Psoas muscle (tissue), 8 donors: ENCODE results near the gene EEF2. TPM values are rescaled to one million over a fixed set of nuclear protein-coding genes. Genes with fewer than 3 reads are reported as not detected.
A peak's percentile ranks its signal among the peaks of the same experiment; 100 is the strongest.
"Not testable (repeated sequence)": the region's sequence is repeated elsewhere in the genome, so short reads cannot be mapped to it uniquely, and the experiment has no call there.

ENCODE experiments used
- ATAC-seq, 4 donors: fragments of 200-7000 bp; cut with Tn5 transposase; one replicate each; pipeline ENCODE4 v1.9.1; 2020; ENCODE audit warnings: moderate library complexity in 3 of 4, mild to moderate bottlenecking in 2 of 4
- DNase-seq, 2 donors: peaks; one replicate each; pipeline ENCODE4 v3.0.0-alpha.2; 2020
- H3K27ac ChIP-seq: fragments of 200-600 bp; one replicate; pipeline ENCODE4 v1.8.0; 2022
- H3K27me3 ChIP-seq, 3 donors: fragments of 200-600 bp in 1 of 3; one replicate each; pipeline versions ENCODE4 v1.6.1 to v1.8.0; 2013 to 2022; ENCODE audit warnings: low read length in 2 of 3, mild to moderate bottlenecking in 2 of 3, moderate library complexity in 1 of 3; ENCODE audit not compliant: insufficient read depth in 3 of 3
- H3K36me3 ChIP-seq, 2 donors: fragments of 200-600 bp in 1 of 2; one replicate each; pipeline versions ENCODE4 v1.6.1 to v1.8.0; 2013 to 2022; ENCODE audit warnings: low read depth in 1 of 2, mild to moderate bottlenecking in 1 of 2, moderate library complexity in 1 of 2; ENCODE audit not compliant: insufficient read depth in 1 of 2
- H3K4me1 ChIP-seq: fragments of 200-600 bp; one replicate; pipeline ENCODE4 v1.8.0; 2022
- H3K4me3 ChIP-seq: fragments of 200-600 bp; one replicate; pipeline ENCODE4 v1.8.0; 2022; ENCODE audit warnings: mild to moderate bottlenecking
- H3K9me3 ChIP-seq: fragments of 200-600 bp; one replicate; pipeline ENCODE4 v1.8.0; 2022
- CTCF ChIP-seq: fragments of 200-600 bp; IDR thresholded peaks from one replicate; pipeline ENCODE4 v1.8.0; 2022; ENCODE audit warnings: antibody characterized with exemption
- WGBS, 3 donors: extraction: QIAGEN DNeasy Blood & Tissue Kit; methylation state at CpG; one replicate each; pipeline versions ENCODE4 v1.1.6 to v1.1.7; 2013; 5-methylcytosine and 5-hydroxymethylcytosine counted together
- intact Hi-C, 2 donors: fragments of 100-400 bp; cut with DNase I; formaldehyde crosslinking; loops; one replicate each; pipeline versions ENCODE4 v1.11.0 to v1.14.2; 2022
- polyA plus RNA-seq, 3 donors: library from polyadenylated mRNA; stranded (reverse); fragments of 200-250 nt; gene quantifications; one replicate each; pipeline ENCODE4 v1.2.3, GENCODE V29; 2013
- total RNA-seq, 4 donors: library from RNA; stranded (reverse); fragmentation: NEBNext Ultra II Directional in 2 of 4; extraction: Animal tissue kit (Norgen Biotek cat#: 25700) in 2 of 4; gene quantifications; one replicate each; pipeline versions ENCODE4 v1.2.1 to v1.2.4, GENCODE V29; 2021 to 2023
- donor health status: healthy with polysubstance abuse.
- donor health status: DM: no; HTN: no; CAD: no; lungs with moderate emphysema.
- donor health status: Bipolar disorder and iron deficiency.
- donor health status: healthy.
- donor health status: DM: yes; HTN: yes; CAD: no.
- donor health status: DM: no; HTN: no; CAD: no.
- donor health status: DM: no; HTN: no; CAD: no.
- donor health status: DM: yes; HTN: yes; CAD: no.

EEF2 gene
- total and polyA plus RNA-seq, 7 donors: 1,416 to 3,628 (median 2,332) TPM

DNA sequence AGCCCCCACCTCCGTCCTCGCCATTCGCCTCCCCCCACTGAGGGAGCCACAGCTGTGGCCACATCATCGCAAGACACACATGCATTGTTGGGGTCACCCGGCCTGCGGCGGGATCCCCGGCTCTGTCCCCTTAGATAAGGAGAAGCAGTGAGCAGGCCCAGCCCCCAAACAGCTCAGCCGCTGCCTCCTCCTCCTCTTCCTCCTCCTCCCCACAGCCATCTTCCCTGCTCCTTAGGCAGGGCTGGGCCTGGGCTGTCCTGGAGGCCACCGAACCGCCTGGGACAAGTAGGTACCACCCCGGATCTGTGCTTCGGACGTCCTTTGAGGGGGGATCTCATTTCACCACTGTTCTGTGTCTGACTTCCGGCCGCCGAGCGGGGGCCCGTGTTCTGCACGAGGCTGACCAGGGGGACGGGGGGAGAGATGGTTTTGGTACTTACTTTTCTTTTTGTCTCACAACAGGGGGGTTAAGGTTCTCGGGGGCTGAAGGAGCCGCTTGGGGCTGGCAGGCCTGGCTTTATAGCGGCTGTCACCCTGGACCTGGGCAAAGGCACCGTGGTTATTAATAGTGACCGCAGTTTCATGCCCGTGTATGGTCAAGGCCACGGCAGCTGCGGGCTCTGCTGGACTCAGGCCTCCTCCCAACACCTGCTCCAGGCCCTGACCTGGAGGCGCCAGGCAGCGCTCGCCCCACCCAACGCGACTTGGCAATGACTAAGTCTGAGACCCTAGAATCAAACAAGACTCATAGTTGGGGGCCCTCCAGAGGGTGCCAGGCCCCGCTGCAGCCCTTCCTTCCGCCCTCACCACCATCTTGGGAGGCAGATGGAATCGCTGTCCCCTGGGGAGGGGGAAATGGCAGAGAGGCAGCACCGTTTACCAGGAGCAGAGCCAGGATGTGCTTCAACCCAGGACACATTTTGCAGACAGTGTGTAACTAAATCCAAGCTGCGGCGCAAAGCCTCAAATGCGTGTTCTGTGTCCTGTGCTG, 34.1 kb downstream of the EEF2 start:
- ATAC-seq (peak; percentile 74 to 81 (median 77)), DNase-seq (peak; percentile 80 to 93)
- WGBS, 3 donors: 12 to 22% (median 14%) methylated on average over 34 to 41 of the region's 41 CpGs
- no peak for TF ChIP-seq CTCF
- H3K4me3 ChIP-seq: peak overlapping the region; percentile 84
- intact Hi-C loops: loop anchor here in 1 of 2 donors (2.0 kb wide), 1 partner anchor 34 kb away; the partner anchor contains the start of gene EEF2
- H3K36me3 ChIP-seq: peaks cover 3 to 7% of the 10 kb centered on the region in 2 donors
- H3K27ac ChIP-seq: peak overlapping the region; percentile 99
- H3K4me1 ChIP-seq: peaks cover 42% of the 10 kb centered on the region
- H3K27me3 ChIP-seq: no peaks in the 10 kb centered on the region
- H3K9me3 ChIP-seq: no peaks in the 10 kb centered on the region

DNA sequence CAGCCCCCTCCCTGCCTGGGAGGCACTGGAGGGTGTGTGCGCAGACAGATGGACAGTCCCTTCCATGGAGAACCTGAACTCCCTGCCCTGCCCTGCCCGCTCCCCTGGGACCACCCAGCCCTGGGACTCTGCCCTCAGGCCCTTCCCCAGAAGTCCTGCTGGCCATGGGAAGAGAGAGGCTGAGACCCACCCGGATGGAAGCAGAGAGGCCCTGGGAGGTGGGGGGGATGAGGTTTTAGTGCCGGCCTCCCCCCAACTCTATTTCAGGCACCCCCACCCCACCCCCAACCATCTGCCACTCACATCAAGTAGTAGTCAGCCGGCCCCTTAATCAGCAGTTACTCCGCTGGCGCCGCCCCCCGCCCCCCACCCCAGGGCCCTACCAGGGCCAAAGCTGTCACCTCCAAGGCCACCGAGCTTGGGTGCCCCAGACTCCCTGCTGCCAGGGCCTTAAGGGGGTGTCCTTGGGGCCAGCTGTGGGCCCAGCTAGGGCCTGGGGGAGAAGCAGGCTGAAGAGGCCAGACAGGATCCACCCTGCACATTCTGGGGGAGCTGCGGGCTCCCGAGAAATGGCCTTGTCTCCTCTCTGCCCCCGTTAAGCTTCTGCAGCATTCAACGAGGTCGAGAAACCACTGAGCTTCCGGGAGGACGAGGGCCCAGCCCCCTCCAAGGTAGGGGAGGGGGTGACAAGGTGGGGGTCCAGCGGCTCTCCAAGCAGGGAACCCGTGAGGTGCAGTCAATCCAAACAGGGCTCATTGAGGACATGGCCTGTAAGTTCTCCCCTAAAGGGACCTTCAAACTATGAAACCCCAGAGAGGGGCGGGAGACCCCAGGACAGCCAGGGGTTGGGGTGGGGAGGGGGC, 35.0 kb downstream of the EEF2 start:
- peaks cover 44% of the 10 kb centered on the region for H3K4me1 ChIP-seq
- H3K9me3 ChIP-seq: no peaks in the 10 kb centered on the region
- no peak for DNase-seq
- WGBS, 3 donors: 17 to 23% (median 21%) methylated on average over 13 to 20 of the region's 20 CpGs
- no peaks in the 10 kb centered on the region for H3K27me3 ChIP-seq
- no peak for TF ChIP-seq CTCF
- no peaks in the 10 kb centered on the region for H3K36me3 ChIP-seq
- peak overlapping the region; percentile 84 for H3K4me3 ChIP-seq
- peak overlapping the region; percentile 99 for H3K27ac ChIP-seq
- peak; percentile 1 to 20 (median 18) for ATAC-seq
- intact Hi-C loops: loop anchor here in 1 of 2 donors (2.0 kb wide), 1 partner anchor 35 kb away; the partner anchor contains the start of gene EEF2

DNA sequence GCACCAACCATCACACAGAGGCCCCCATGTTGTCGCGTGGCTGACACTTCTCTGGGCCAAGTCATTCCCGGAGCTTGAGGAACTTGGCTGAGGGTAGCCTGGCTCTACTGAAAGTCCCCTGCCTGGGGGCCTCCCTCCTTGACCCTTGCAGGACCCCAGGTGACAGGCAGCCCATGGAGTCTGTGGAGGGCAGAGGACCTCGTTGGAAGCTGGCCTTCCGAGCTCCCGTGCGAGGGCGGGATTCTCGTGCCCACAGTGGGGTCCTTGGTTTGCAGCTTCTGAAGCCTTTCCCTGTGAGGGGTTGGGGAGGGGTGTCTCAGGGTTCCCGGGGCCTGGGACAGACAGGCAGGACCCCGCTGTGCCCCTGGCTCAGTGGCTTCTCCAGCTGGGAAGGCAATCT, 36.0 kb downstream of the EEF2 start:
- no peaks in the 10 kb centered on the region for H3K27me3 ChIP-seq
- no peak for TF ChIP-seq CTCF
- no peak for ATAC-seq
- H3K4me1 ChIP-seq: peaks cover 36% of the 10 kb centered on the region
- 38 to 51% (median 47%) methylated on average over 11 of the region's 11 CpGs for WGBS, 3 donors
- no peak for DNase-seq
- H3K4me3 ChIP-seq: peak overlapping the region; percentile 84
- no peaks in the 10 kb centered on the region for H3K36me3 ChIP-seq
- peak overlapping the region; percentile 99 for H3K27ac ChIP-seq
- intact Hi-C loops: no loop called here
- no peaks in the 10 kb centered on the region for H3K9me3 ChIP-seq

GRCh38 chr19:3947316-3947933, 37.8 kb downstream of the EEF2 start:
- H3K9me3 ChIP-seq, H3K4me3 ChIP-seq, H3K27me3 ChIP-seq, intact Hi-C loops, DNase-seq, H3K36me3 ChIP-seq, ATAC-seq: not testable (repeated sequence)
- Histone ChIP-seq H3K27ac (peak overlapping the region; percentile 99), H3K4me1 (peaks cover 26% of the 10 kb centered on the region)
- 73 to 82% (median 74%) methylated on average over 15 of the region's 15 CpGs for WGBS, 3 donors
